ENCODE measurements around the gene MYOF.

MYOF gene, protein sequence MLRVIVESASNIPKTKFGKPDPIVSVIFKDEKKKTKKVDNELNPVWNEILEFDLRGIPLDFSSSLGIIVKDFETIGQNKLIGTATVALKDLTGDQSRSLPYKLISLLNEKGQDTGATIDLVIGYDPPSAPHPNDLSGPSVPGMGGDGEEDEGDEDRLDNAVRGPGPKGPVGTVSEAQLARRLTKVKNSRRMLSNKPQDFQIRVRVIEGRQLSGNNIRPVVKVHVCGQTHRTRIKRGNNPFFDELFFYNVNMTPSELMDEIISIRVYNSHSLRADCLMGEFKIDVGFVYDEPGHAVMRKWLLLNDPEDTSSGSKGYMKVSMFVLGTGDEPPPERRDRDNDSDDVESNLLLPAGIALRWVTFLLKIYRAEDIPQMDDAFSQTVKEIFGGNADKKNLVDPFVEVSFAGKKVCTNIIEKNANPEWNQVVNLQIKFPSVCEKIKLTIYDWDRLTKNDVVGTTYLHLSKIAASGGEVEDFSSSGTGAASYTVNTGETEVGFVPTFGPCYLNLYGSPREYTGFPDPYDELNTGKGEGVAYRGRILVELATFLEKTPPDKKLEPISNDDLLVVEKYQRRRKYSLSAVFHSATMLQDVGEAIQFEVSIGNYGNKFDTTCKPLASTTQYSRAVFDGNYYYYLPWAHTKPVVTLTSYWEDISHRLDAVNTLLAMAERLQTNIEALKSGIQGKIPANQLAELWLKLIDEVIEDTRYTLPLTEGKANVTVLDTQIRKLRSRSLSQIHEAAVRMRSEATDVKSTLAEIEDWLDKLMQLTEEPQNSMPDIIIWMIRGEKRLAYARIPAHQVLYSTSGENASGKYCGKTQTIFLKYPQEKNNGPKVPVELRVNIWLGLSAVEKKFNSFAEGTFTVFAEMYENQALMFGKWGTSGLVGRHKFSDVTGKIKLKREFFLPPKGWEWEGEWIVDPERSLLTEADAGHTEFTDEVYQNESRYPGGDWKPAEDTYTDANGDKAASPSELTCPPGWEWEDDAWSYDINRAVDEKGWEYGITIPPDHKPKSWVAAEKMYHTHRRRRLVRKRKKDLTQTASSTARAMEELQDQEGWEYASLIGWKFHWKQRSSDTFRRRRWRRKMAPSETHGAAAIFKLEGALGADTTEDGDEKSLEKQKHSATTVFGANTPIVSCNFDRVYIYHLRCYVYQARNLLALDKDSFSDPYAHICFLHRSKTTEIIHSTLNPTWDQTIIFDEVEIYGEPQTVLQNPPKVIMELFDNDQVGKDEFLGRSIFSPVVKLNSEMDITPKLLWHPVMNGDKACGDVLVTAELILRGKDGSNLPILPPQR (N-terminal part only)

GRCh38 chr10:93482145-93482834 lies at the start of gene MYOF:
MYOF (minus strand) TSS chr10:93482334; CDS start chr10:93482194, 140 bp downstream.
- peak; percentile 83 for DNase-seq (ENCODE audit: low spot score)

DNA sequence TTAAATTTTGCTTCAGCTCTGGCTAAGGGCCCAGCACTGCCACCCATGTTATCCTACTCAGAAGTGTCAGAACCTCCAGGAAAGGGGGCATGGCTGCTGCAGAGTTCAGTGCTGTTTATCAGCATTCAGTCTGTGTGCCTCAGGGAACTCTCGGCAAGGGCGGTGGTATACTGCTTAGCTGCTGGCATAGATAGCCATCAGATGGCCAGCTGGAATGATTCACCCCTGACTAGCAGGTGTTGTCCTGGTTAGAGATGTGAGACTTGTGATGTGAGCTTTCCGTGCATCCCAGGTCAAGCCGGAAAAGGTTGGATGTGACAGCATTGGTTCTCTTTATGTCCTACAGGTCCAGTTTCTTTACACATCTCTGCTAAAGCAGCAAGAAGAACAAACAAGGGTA lies 36.4 kb upstream of the MYOF start:
- no peak for DNase-seq (ENCODE audit: low spot score)

- no peak for DNase-seq (ENCODE audit: low spot score)
Measured at GRCh38 chr10:93516006-93516380, 33.9 kb upstream of the MYOF start.

GRCh38 chr10:93515071-93516005 lies 33.2 kb upstream of the MYOF start:
- DNase-seq (ENCODE audit: low spot score): peak; percentile 59

- DNase-seq (ENCODE audit: low spot score): no peak
Measured at GRCh38 chr10:93514521-93514920, 32.4 kb upstream of the MYOF start.

DNA sequence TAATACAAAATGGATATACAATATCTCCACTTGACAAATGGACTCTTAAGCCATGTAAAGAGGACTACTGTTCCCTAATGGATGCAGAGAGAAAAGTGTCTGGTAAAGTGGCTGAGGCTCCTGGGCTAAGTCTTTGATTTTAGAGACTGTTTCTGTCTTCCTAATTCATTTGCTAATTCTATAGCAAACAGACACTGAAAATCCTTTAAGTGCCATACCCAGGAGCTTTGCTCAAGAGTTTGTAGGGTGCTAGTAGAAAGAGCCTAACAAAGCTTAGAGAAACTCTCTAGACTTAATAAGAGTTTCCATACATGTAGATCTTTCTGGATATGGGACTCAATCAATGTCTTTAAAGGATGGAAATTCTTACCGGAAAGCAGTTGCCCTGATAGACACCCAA lies 31.0 kb upstream of the MYOF start:
- no peak for DNase-seq (ENCODE audit: low spot score)

DNA sequence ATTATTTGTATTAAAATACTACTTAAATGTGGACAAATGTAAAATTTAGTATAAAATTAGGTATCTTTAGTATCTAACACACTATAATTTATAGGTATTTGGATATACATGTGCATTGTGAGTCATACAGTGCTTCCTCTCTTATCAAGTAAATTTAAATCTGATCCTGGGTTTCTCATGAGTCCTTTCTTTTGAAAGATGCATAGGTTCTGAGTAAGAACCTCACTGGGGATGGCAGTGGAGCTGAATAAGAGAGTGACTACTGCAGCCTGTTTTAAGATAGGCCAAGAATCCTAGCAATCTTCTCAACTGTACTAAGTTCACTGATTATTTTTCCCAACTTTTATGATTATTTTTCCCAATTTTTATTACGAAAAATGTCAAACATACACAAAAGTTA lies 30.4 kb upstream of the MYOF start:
- no peak for DNase-seq (ENCODE audit: low spot score)

DNA sequence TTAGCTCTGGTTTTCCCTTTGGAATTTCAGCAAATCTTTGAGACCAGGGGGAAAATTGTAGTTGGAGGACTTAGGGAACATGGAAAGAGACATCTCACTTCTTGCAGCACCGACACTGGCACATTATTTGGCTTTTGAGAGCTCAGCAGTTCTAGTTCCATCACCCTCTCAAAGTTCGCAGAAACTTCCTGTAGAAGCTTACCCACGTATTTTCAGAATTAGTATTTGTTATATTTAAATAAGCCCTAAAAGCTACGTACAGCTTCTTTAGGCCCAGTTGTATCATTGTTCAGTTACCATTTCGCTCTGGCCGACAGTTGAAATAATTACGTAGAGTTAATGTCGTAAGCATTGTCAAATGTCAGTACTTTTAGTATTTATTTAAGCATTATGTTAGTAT lies 27.7 kb upstream of the MYOF start:
- no peak for DNase-seq (ENCODE audit: low spot score)

- DNase-seq (ENCODE audit: low spot score): no peak
Measured at GRCh38 chr10:93505075-93505474, 22.9 kb upstream of the MYOF start.

DNA sequence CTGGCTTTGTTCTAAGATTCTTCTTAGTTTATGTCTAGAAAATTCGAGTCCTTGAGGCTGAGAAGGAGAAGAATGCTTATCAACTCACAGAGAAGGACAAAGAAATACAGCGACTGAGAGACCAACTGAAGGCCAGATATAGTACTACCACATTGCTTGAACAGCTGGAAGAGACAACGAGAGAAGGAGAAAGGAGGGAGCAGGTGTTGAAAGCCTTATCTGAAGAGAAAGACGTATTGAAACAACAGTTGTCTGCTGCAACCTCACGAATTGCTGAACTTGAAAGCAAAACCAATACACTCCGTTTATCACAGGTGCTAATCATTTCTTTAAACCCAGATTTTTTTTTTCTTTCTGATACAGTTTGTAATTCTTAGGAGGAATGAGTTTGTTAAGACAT lies 20.9 kb upstream of the MYOF start:
- DNase-seq (ENCODE audit: low spot score): no peak

DNA sequence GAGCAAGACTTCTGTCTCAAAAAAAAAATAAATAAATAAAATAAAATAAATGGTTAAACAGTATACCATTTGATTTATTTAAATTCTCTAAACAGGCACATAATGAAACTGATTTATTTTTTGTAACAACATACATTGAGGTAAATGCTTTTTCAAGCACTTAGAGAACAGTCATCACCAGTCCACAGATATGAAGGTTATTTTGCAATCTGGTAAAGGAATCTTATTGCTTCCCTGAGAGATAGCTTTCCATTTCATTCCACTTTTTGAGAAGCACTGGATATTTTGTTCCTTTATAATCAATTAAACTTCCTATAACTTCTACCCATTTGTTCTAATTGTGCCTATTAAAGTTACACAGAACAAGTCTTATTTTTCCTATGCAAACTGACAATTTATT lies 19.5 kb upstream of the MYOF start:
- DNase-seq (ENCODE audit: low spot score): no peak

DNA sequence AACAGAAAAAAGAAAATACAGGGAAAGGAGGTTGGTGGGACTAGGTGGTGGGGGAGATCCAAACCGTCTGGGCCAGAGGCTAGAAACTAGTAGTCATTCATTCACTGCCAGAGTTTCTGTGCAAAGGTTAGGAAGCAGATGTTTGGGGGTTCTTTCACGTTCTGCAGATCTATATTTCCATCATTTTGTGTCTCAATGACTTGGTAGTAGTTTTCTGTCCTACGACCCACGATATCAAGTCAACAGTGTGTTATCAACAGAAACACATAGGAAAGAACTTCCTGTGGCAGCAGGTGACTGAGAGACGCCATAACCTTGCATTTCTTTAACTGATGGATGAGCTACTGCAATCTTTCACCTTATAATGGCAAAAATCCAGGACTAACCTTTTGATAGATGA lies 16.0 kb upstream of the MYOF start:
- DNase-seq (ENCODE audit: low spot score): no peak

- DNase-seq (ENCODE audit: low spot score): peak; percentile 90
Measured at GRCh38 chr10:93496322-93497041, 14.3 kb upstream of the MYOF start, which contains the start of gene CEP55. CEP55 (plus strand) TSS chr10:93496612; CDS start chr10:93500052, 3,440 bp downstream.

DNA sequence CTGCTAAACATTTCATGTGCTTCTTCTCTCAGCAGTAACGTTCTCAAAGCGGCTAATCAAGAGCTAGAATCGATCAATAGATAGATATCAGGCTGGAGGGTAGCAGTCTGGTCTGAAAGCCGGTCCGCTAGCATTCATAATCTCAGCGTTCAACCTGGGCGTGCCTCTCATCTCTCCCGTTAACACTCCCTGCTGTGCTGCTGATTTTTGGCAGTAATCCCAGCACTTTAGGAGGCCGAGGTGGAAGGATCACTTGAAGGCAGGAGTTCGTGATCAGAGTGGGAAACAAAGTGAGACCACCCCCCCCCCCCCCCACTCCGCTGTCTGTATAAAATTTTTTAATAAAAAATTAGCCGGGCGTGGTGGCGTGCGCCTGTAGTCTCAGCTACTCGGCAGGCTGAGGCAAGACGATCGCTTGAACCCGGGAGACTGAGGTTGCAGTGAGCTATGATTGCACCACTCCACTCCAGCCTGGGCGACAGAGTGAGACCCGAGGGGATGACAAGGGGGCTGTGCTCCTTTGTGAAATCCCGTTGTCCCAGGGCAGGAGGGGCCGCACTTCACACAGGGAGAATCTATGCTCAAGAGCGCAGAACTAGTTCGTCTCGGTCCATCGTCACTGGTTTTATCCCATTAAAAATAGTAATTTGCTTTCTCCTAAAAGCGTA lies 13.7 kb upstream of the MYOF start:
- no peak for DNase-seq (ENCODE audit: low spot score)

DNA sequence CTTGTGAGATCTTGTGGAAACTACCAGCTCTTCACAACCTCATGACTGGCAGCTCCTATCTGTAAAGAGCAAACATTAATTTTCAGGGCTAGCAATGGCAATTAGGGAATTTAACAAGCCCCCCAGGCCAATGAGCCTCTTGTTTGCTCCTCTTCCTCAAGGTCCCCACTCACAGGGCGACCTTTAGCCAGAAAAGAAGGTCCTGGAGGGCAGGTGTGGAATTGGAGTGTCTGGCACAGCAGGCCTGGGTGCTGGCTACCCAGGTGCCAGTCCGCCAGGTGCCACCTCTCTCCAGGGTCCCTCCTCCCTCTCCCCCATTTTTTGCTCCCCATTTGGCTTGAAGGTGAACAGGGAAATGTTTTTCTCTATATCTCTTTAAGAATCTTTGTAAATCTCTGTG lies 12.4 kb upstream of the MYOF start:
- no peak for DNase-seq (ENCODE audit: low spot score)

DNA sequence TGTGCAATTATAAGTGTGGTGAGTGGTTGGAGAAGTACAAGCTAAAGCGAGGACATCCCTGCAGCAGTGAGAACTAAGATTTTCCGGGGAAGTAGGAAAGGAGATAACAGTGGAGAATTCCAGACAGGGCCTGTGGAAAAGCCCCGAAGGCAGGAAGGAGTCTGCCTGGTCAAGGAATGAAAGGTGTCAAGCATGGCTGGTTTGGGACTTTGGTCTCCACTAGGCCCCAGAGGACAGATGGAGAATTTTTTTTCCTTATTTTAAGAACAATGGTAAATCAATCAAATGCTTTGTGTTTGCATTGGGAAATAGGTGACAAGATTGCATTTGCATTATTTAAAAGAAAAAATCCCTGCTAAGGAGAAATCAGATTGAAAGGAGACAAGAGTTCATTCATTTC lies 11.0 kb upstream of the MYOF start:
- no peak for DNase-seq (ENCODE audit: low spot score)

DNA sequence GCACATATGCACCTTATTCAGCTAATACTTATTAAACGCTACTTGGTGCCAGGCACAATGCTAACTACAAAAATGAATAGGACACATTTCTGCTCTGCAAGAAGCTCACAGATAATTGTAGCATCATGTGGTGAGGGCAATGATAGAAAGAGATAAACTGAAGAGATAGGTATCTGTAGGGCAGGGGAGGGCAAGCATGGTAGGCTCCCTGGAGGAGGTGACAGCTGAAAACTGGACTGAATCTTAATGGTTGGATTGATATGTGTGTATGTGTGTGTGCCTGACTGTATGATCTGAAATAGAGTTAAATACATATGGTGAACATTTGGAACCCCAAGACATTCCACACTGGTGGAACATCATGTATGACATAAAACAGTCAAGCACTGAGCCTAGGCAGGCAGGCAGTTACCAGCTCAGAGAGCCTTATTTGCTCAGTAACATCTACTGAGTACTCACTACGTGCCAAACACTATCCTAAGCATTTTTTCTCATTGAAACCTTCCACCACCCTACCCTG lies 9.5 kb upstream of the MYOF start:
- no peak for DNase-seq (ENCODE audit: low spot score)

DNA sequence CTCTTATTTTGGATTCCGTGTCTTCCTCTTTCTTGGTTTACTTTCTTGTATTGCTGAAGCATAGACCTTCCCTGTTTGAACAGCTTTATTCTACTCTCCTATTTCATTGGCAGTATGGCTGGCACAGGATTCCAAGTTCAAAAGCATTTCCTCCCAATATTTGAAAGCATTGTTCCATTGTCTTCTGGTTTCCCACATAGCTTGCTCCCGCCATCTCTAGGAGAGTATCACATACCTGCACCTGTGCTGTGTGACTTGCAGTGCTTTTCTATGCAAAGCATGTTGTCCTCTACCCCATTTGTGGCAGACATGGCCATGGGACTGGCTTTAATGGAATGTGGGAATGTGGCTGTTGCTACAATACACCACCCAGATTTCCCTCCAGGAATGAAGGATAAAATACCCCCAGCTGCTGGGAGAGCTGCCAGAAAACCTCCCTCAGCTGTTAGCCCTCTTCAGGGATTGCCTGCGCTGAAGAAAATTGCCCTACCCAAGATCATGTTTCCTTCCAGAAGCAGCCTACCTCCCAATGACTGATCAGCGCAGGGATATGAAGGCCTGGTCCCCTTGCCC lies 6.9 kb upstream of the MYOF start:
- no peak for DNase-seq (ENCODE audit: low spot score)

DNA sequence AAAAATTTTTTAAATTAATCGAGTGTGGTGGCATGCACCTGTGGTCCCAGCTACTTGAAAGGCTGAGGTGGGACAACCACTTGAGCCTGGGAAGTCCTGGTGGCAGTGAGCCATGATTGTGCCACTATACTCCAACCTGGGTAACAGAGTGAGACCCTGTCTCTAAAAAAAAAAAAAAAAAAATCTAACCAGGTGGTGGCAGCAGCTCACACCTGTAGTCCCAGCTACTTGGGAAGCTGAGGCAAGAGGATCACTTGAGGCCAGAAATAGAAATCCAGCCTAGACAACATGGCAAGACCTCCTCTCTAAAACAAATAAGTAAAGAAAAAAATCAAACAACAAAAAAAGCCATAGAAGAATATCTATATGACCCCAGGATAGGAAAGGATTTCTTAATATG lies 3.6 kb upstream of the MYOF start:
- no peak for DNase-seq (ENCODE audit: low spot score)

Measured in pons (tissue), 1 donor.